IMR-90 (cell line): ENCODE results near the gene SELENOV.

Source experiments
- CHD1 ChIP-seq: IDR thresholded peaks from 2 replicates; pipeline ENCODE4 v1.6.1; 2012; ENCODE audit warnings: low read depth, low read length, improper control_type of control experiment
- FOS ChIP-seq: fragments of 150-350 bp; IDR thresholded peaks from 2 replicates; pipeline ENCODE4 v1.6.1; 2016; ENCODE audit warnings: low read depth, low read length
- MAFK ChIP-seq: IDR thresholded peaks from 2 replicates; pipeline ENCODE4 v1.6.1; 2012; ENCODE audit warnings: low read depth, low read length, improper control_type of control experiment
- MXI1 ChIP-seq: IDR thresholded peaks from 2 replicates; pipeline ENCODE4 v1.6.1; 2012; ENCODE audit warnings: low read depth, mild to moderate bottlenecking, low read length, moderate library complexity, borderline replicate concordance
- NFE2L2 ChIP-seq: fragments of 150-350 bp; IDR thresholded peaks from 2 replicates; pipeline ENCODE4 v1.6.1; 2016; ENCODE audit warnings: low read depth, mild to moderate bottlenecking, low read length
- POLR2A ChIP-seq: IDR thresholded peaks from 2 replicates; pipeline ENCODE4 v1.6.1; 2012; ENCODE audit warnings: mild to moderate bottlenecking, low read depth, low read length
- RAD21 ChIP-seq: IDR thresholded peaks from 2 replicates; pipeline ENCODE4 v1.6.1; 2012; ENCODE audit warnings: low read length, improper control_type of control experiment
- RCOR1 ChIP-seq: IDR thresholded peaks from 2 replicates; pipeline ENCODE4 v1.6.1; 2012; ENCODE audit warnings: mild to moderate bottlenecking, low read length, improper control_type of control experiment; ENCODE audit not compliant: insufficient replicate concordance
- RFX5 ChIP-seq: IDR thresholded peaks from 2 replicates; pipeline ENCODE4 v1.8.0; 2012; ENCODE audit warnings: low read depth, mild to moderate bottlenecking, low read length, moderate library complexity
- SMC3 ChIP-seq: fragments of 150-350 bp; IDR thresholded peaks from 2 replicates; pipeline ENCODE4 v1.6.1; 2016; ENCODE audit warnings: low read depth, mild to moderate bottlenecking, antibody characterized with exemption, low read length, moderate library complexity
- USF2 ChIP-seq: fragments of 150-350 bp; IDR thresholded peaks from 2 replicates; pipeline ENCODE4 v1.6.1; 2017; ENCODE audit warnings: mild to moderate bottlenecking, antibody characterized with exemption, low read length, low read depth
- TF ChIP-seq, protein P1 (sequence below): conservative IDR thresholded peaks from 2 replicates; pipeline ENCODE4 v1.5.1; 2012; ENCODE audit warnings: mild to moderate bottlenecking, low read depth, low read length, improper control_type of control experiment
- TF ChIP-seq, protein P2 (sequence below): fragments of 150-350 bp; IDR thresholded peaks from 2 replicates; pipeline ENCODE4 v1.6.1; 2016; ENCODE audit warnings: low read depth, mild to moderate bottlenecking, low read length, moderate library complexity, borderline replicate concordance

DNA sequence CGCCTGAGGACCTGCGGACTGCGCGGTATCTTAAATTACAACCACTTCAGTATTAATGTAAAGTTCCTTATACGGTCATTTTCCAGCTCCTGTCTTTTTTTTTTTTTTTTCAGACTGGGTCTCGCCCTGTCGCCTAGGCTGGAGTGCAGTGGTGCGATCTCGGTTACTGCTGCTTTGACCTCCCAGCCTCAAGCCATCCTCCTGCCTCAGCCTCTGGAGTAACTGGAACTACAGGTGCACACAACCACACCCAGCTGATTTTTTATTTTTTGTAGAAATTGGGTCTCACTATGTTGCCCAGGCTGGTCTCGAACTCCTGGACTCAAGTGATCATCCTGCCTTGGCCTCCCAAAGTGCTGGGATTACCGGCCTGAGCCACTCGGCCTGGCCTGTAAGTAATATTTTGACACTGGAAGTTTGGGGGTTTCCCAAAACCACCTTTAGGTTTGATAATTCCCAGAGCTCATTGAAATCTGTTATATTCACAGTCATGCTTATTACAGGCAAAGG is 18.1 kb downstream of the SELENOV start:
- TF ChIP-seq NFE2L2 (no peak), MXI1 (no peak), RFX5 (no peak), RAD21 (no peak), CHD1 (no peak), MAFK (no peak), RCOR1 (no peak), POLR2A (no peak), SMC3 (no peak), FOS (no peak), USF2 (no peak)
- TF ChIP-seq, protein P1, sequence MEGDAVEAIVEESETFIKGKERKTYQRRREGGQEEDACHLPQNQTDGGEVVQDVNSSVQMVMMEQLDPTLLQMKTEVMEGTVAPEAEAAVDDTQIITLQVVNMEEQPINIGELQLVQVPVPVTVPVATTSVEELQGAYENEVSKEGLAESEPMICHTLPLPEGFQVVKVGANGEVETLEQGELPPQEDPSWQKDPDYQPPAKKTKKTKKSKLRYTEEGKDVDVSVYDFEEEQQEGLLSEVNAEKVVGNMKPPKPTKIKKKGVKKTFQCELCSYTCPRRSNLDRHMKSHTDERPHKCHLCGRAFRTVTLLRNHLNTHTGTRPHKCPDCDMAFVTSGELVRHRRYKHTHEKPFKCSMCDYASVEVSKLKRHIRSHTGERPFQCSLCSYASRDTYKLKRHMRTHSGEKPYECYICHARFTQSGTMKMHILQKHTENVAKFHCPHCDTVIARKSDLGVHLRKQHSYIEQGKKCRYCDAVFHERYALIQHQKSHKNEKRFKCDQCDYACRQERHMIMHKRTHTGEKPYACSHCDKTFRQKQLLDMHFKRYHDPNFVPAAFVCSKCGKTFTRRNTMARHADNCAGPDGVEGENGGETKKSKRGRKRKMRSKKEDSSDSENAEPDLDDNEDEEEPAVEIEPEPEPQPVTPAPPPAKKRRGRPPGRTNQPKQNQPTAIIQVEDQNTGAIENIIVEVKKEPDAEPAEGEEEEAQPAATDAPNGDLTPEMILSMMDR, result no peak
- TF ChIP-seq, protein P2, sequence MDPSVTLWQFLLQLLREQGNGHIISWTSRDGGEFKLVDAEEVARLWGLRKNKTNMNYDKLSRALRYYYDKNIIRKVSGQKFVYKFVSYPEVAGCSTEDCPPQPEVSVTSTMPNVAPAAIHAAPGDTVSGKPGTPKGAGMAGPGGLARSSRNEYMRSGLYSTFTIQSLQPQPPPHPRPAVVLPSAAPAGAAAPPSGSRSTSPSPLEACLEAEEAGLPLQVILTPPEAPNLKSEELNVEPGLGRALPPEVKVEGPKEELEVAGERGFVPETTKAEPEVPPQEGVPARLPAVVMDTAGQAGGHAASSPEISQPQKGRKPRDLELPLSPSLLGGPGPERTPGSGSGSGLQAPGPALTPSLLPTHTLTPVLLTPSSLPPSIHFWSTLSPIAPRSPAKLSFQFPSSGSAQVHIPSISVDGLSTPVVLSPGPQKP, result no peak
